Skin of body (tissue), 2 donors: Measurements from ENCODE around the gene MYL5. TPM values are rescaled to one million over a fixed set of nuclear protein-coding genes. Genes with fewer than 3 reads are reported as not detected.
"Not testable (repeated sequence)": the region's sequence is repeated elsewhere in the genome, so short reads cannot be mapped to it uniquely, and the experiment has no call there.

Experiments used
- DNase-seq: peaks from one replicate; lab custom pipeline; 2025; lab: John Stamatoyannopoulos, UW
- total RNA-seq: library from RNA; depleted of rRNA; stranded (reverse); fragments of >200 nt; gene quantifications from one replicate; pipeline ENCODE4 v1.2.3, GENCODE V29; 2014

MYL5 gene
- total RNA-seq, 1 donor from 2014 or later, result 94.6 TPM

DNA sequence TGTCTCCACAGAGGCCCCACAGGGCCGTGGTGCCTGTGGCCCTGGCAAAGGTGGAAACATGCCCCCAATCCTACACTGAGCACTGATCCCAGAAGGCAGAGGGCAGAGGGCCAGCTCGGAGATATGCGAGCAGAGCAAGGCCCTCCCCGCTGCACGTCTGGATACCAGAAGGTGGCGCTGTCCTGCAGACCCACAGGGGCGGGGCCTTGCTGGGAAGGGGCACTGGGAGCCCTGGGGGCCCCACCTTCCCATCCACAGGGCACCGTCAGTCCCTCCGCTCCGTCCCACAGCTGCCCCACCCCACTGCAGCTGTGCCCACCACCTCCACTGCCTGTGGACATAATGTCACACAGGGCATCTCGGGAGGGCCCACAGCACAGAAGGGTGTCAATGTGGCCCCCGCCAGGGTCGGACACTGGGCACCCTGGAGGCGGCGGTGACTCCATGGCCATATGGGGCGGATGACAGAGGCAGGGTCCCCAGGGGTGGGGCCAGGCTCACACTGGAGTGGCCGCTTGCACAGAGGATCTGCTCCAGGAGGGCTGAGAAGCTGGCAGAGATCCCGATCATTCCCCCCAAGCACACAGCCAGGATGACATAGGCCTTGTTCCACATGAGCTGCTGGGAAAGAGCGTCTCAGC, 9.8 kb downstream of the MYL5 start:
- DNase-seq, result peak; percentile 35

DNA sequence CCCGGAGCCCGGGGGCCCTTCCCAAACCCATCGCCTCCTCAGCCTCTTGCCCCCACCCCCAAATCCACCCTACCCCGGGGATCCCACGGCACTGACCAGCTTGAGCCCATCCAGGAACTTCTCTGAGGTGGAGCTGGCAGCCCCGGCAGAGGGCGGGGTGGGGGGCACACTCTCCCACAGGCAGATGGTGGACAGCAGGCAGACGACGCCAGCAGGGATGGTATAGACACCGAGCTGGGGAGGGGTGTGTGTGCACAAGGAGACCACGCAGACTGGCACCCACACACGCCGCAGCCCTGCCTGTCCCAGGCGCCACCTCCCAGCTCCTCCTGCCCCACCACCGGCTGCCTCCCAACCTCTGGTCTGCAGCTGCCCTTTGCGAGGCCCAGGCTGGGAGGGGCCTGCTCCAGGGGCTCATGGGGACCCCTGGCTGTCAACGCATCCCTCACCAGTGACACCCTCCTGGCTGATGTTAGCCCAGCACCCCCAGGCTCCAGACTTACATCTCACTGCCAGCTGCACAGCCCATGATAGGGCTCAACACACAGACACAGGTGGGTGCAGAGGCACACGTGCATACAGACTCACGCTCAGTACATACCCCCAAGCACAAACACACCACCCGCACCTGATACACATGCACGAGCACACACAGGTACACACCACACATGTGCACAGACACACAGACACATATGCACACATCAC, 10.4 kb downstream of the MYL5 start:
- no peak for DNase-seq

DNA sequence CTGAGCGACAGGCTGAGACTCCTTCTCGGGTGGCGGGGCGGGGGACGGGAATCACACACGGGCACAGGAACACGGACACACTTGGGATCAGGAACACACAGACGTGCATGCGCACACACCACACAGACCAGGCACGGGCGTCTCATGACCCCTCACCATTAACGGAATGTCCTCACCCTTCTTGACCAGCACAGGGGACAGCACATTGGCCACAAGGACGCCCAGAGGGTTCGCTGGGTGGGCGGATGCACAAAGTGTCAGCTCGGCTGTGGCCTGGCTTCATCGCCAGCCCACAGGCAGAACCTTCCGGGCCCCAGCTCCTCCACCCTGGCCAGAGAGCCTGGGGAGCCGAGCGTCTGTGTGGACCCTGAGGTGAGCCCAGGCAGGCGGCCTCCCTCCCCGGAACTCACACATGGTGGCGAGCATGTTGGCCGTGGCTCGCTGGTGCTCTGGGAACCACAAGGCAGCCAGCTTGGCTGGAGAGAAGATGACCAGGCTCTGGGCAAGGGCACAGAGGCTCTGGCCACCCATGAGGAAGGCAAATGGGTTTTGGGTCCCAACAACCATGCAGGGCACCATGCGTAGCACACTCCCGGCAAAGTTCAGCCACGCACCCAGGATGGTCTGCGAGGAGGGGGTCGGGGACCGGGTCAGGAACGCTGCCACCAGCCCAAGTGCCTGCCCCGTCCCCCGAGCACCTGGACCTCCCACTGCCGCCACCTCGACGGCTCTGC, 11.5 kb downstream of the MYL5 start:
- no peak for DNase-seq

DNA sequence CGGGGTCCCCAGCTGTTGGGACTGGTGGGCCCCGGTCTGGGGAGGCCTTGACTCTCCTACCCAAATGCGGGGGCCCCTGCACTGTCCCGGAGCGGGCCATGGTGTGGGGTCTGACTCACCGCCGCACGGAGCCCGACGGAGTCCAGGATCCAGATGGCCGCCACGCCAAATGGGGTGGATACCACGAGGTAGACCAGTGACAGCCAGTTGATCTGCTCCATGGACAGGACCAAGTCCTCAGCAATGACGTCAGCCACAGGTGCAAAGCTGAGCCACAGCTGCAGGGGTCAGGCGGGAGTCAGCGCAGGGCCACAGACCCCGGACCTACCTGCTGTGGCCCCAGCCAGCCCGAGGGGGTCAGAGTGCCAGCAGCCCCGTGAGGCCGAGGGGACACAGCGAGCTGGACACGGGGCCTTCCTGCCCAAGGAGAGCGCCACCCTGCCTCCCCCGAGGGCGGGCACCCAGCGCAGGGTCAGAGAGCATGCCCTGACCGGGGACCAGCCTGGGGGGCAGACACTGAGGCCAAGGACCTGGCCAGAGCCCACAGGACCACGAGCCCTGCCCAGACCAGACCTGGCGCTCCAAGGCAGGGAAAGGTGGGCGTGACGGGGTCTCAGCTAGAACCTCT, 12.2 kb downstream of the MYL5 start:
- no peak for DNase-seq

DNA sequence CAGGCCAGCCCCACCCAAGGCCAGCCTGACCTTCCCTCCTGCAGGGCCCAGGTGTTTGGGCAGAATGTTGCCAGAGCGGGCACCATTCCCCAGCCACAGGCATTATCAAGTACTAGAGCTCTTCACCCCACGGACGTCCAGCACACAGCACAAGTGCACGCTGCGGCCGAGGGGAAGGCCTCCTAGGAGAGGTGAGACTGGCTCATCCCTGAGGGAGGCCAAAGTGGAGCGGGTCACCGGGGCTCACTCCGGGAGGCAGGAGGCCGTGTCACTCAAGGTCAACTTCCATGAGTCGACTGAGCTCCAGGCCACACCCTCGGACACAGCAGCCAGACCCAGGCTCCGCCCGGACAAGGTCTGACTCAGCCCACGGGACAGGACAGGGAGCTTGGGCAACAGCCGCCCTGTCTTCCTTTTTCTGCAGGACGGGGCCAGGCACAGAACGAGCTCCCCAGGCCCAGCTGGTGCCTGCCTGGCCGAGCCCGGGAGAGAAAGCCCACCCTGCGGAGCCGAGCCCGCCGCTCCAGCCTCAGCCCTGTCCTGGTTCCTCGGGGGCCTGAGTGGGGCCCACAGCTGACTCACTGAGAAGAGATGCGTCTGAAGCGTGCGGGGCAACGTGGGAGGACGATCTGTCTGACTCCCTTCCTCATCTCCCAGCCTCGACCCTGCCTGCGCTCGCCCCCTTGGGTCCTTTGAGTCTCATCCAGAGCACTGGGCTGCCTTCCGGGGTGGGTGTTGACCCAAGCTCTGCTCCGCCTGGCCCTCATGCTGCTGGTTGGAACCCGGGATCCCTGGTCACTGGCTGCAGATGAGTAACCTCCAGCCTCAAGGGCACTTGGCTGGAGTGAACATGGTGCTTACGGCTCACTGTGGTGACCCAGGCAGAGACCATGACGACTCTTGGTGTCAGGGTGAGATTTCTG, 13.0 kb downstream of the MYL5 start:
- no peak for DNase-seq

DNA sequence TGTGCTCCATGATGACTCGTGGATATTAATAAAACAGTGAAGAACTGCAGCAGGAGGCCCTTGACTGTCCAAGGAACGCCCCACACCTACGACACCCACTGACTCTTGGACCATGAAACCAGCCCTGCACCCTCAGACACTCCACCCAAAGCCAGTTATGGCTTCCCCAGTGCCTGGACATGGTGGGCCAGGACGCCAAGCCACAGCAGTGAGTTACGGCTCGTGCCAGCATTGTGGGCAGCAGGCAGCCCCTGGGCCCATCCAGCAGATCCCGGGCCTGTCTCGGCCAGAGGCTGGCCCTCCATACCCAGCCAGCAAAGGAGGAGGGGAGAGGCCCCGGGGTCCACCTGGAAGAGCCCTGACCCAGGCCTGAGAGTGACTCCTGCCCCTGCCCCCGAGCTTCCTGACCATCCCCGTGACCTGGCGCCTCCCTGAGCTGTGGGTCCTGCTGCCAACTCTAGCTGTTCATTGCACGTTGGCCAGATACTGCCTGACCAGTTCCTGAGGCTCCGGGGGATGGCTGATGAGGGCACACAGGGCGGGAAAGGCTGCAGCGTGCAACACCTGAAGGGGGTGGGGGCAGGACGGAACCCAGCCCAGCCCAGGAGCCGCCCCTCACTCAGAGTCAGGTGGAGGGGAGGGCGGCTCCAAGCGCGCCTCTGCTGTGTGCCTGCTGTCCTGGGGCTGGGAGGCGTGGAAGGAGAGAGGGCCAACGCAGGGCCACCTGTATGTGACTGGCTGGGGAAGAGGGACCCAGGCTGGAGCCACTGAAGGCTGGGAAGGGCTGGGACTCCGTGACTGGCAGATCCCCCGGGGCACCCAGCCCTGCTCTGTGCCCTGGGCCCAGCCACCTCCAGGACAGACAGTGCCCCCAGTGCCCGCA, 13.9 kb downstream of the MYL5 start:
- no peak for DNase-seq

DNA sequence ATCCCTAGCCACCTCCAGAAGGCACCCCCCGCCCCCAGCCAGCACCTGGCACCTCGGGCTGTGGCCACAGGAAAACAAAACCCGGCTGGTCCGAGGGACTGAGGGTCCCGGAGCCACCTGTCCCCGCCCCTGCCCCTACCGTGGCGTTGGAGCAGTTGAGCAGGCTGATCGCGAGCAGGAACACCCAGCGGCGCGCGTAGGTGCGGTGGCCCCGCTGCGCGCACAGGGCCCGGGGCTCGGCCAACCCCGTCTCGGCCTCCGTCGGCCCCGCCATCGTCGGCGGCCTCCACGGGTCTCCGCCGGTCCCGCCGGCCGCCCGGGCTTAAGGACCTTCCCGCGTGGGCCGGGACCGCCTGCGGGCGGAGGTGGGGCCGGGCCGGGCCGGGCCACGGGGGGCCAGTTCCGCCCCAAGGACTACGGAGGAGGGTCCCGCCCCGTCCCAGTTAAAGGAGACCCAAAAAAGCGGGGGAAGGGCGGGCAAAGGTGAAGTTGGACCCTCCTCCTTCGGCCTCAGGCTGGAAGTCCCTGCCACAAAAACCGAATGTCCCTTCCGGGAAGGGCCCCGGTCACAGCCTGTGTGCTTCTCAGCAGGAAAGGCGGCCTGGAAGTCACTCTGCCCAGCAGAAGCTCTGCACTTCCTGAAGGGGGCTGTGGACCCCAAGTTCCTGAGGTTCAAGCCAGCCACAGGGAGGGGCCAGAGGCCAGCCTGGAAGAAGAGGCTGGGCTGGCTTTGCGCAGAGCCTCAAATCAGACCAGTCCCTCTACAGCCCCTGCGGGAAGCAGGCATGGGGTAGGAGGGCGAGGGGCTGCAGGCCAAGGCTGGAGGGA, 14.7 kb downstream of the MYL5 start, which contains the start of gene SLC49A3:
Gene SLC49A3, minus strand, starts transcription at position 298 of the 828 bp plus-strand sequence. Its CDS starts 24 bp downstream, at position 274.
- DNase-seq, result no peak

DNA sequence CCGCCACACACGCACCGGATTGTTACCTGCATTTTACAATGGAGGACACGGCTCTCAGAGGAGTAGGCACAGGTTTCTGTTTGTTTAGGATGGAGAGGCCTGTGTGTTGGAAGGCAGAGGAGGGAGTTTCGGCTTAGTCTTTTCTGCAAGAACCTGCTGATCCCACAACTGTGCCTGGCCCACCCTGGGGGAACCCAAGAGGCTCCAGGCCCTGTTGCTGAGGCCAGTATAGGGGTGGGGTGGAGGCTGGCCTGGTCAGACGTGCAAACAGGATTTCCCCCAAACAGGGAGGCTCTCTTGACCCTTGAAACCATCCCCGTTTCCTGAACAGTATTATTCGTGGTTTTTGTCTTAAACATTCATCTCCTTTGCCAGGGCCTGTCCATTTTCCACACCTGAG, 15.4 kb downstream of the MYL5 start:
- no peak for DNase-seq

DNA sequence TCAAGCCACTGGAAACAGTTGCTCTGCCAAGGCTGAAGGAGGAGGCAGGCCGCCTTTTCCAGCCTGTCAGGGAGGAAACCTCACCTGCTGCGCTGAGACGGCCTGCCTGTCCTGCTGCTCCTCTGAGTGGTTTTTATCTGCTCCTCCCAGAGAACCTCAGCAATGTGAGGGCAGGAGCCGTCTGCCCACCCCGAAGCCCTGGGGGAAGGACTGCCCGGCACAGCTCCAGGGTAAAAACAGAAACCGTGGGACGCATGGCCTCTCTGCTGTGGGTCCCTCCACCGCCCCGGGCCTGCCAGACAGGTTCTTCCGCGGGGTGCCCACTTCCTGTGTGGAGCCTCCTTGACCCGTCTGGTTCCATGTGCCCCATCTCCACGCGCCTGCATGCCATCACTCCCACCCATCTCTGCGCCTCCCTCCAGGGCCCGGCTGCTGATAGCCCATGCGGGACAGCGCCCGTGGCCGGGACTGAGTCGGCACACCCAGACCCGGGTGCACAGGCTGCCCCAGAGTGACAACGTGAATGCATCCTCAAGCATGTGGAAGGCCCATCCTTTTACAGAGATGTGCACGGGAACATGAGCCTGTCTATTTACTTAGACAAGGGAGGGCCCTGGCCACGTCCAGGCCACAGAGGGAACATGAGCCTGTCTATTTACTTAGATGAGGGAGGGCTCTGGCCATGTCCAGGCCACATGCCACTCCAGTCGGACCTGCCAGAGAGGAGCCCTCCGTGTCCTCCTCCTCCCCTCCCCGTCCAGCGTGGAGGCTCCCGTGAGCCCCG, 18.6 kb downstream of the MYL5 start:
- no peak for DNase-seq

DNA sequence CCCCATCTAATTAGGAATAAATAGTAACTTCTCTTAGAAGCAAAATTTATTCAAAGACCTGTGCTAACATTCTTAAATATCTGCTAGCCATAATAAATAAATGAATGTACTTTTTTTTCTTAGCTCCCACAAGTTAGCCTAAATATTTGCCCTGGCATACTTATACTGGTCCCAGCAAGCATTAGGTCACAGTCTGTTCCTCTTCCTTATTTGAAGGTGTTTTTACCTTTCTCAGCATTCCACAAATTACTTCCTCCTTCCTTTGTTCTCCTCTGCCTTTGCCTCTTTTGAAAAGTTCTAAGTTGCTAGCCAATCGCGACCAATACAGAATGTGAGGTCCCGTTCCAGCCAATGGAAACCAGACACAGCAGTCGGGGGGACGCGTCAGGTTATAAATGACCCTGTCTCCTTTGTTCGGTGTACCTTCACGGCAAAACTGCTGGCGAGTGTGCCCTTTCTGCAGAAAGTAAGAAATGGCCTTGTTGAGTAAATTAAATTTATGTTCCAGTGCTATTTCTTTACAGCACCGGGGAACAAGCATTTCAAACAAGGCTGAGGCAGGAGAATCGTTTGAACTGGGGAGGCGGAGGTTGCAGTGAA, 20.1 kb downstream of the MYL5 start:
- DNase-seq, result not testable (repeated sequence)

DNA sequence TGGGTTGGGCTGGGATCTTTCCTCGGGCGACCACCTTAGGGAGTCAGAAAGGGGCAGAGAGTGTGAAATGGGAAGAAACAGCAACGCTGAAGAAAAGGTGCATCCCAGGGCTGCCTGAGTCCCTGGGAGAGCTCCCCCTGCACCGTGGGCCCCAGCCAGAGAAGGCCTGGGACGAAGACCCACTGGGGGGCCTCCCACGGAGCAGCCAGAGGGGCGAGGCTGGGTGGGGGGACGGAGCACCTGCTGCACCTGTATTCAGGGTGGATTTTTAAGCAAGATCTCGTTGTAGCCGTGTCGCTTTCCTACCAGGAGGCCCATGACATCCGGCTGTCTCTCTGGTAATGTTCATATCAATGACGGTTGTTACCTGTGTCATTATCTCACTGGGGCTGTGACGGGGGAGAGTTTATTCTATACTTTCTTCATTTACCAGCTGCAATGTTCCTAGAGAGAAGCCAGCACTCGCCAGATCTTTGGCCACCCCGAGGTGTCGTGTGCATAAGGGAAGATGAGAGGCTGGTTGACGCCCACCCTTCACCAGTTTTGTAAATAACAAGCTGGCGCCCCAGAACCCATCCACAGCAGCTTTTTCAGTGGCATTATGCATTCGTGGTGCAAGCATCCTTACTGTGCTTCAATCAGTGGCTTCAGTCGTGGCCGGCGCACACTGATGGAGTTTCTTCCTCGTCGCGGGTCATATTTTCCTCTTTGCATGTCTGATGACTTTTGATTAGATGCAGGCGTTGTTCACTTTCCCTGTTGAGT, 25.7 kb downstream of the MYL5 start:
- DNase-seq, result no peak

DNA sequence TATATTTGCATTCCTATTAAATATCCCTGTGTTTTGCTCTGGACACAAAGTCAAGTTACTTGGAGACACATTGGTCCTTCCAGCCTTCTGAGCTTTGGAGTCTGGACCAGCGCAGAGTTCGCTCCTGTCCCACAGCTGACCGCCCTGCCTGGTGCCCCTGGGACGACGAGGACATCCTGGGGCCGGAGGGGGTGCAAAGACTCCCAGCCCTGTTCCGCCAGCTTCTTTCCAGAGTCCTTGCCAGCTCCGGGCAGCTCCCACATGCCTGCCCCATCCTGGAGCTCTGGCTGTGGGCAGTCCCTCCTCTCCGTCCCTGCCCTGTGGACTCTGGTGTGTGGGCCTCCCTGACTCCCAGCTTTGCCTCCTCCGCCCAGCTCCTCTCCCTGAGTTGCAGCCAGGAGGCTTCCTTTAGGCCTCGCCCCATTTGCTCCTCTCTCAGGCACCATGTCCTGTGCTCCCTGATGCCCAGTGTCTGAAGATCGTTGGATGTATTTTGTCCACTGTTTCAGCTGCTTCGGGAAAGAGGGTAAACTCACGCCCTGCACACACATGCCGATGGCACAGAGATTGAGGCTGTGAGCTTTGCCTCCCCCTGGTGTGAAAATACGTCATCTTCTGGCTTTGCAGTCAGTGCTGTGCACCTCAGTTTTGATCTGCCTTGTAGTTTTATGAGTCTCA, 26.4 kb downstream of the MYL5 start:
- DNase-seq, result no peak

DNA sequence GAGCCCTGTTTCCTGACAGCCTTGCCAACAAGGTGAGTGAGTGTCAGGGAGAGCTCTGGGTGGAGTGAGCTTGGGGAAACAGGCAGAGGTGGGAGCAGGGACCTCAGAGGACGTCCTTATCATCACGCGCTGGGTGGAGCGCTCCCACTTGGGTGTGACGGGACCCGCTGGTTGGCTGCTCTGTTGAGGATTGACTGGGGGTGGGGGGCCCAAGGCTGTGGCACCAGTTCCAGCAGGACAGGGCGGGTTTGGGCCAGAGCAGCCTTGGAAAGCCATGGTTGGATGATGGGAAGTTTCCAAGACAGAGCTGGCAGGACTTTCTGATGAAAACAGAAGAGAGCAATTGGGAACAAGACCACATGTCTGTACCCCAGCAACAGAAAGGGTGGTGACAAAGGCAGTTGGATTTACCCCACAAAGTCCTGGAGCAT, 28.3 kb downstream of the MYL5 start:
- no peak for DNase-seq

DNA sequence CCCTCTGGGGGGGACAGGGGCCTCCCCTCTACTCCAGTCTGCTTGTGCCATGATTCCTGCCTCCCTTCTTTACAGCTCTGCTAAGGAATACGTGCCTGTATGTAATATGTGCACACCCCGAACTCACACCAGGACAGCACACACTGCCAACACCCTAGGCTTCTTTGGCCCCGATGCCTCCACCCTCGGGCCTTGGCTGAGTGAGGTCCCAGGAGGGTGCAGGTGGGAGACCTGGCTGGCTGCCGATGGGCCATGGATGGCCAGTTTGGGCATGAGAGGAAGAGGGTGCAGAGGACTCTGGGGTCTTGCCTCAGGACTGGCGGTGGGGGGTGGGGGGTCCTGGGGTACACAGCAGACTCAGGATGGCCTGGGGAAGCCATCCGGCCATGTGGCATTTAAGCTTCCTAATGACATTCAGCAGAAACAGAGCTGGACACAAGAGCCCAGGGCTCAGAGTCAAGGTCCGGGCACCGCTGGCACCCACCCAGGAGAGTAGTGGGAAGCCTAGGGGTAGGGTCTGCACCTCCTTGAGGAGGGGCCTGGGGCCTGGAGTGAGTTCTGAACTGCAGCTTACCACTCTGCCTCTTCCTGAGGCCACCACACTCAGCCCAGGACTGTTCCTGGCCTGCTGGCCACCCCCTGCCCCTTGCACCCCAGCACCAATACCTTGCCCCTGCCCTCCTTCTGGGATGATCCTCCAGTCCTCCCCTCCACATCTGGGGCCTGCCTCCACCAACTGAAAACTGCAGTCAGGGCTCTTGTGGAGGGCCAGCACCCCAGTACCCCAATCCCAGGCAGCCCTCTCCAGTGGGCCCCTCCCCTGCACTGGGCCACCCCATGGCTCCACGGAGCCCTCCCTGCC, 29.2 kb downstream of the MYL5 start:
- no peak for DNase-seq

DNA sequence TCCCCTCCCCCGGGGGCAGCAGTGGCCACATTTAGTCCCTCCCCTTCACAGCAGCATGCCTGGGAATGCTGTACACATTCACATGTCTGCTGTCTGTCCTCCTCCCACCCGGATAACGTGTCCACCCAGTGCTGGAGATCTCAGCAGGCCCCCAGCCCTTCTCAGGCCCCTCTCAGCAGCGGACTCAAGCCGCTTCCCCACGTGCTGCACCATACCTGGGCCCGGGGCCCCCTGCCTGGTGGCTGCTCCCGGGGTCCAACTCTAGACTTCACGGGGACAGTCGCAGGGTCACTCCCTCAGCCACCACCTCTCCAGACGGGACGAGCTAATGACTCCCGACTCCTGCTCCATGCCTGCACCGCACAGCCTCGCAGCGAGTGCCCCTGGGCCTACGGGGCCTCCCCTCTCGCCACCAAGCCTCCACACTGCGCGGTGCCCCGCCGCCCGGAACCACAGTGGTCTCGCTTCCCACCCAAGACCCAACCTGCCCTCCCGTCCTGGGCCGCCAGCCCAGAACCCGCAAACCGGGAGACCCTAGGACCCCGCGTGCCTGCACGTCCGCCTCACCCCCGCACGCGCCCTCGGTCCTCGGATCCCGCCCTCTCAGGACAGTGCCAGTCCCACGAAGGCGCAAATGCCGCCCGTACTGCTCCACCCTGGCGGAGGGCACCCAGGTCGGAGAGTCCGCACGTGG, 30.0 kb downstream of the MYL5 start:
- DNase-seq, result no peak
